ENCODE data around the gene RASAL3. TPM values are rescaled to one million over a fixed set of nuclear protein-coding genes. Genes with fewer than 3 reads are reported as not detected.
A peak's percentile ranks its signal among the peaks of the same experiment; 100 is the strongest.

RASAL3 gene
- total and polyA plus RNA-seq, 2 of the 8 experiments (the other 6 are each of a cell fraction or from before 2014, with no cell fraction given), result 0.19 to 0.63 TPM

- Histone ChIP-seq H3K4me1 (replicated peaks in 1 of 4; ENCODE audit: control insufficient read depth in 3 of 4, insufficient read depth in 4 of 4, low read length in 3 of 4) (no peaks in the 10 kb centered on the region; a peak in 1 of 7 replicates), H4K5ac (ENCODE audit: insufficient read length, low read depth, low read length) (no peak overlapping the region), H3K4ac (replicated peaks; ENCODE audit: insufficient read length, low read depth, low read length) (no peak overlapping the region), H2BK5ac (ENCODE audit: low read depth, low read length) (no peak overlapping the region), H3K36me3 (ENCODE audit: control insufficient read depth in 2 of 4, insufficient read depth in 4 of 4, low read length in 3 of 4) (no peaks in the 10 kb centered on the region), H3K23me2 (ENCODE audit: low read depth, low read length) (no peaks in the 10 kb centered on the region), H2AFZ (ENCODE audit: low read length) (no peak overlapping the region), H3K14ac (ENCODE audit: insufficient read length) (no peak overlapping the region), H3K27ac (ENCODE audit: low read depth, low read length) (no peak overlapping the region), H3K4me3 (ENCODE audit: extremely low read depth in 1 of 4, insufficient read depth in 2 of 4, low read depth in 3 of 4, low read length in 4 of 4) (no peak overlapping the region), H2BK15ac (ENCODE audit: low read length) (no peak overlapping the region), H3K18ac (ENCODE audit: extremely low read depth, low read length) (no peak overlapping the region), H3K9me3 (ENCODE audit: insufficient read depth in 2 of 2, low read depth in 1 of 2, low read length in 1 of 2) (no peaks in the 10 kb centered on the region), H4K20me1 (replicated peaks in 1 of 2; ENCODE audit: control insufficient read depth in 1 of 2, insufficient read depth in 2 of 2, low read length in 2 of 2) (no peaks in the 10 kb centered on the region), H4K8ac (ENCODE audit: extremely low read depth, insufficient read depth, low read length) (peak overlapping the region; percentile 83; the same call in 1 of the 2 replicates), H3K79me1 (ENCODE audit: low read depth, low read length) (no peaks in the 10 kb centered on the region), H3K56ac (replicated peaks; ENCODE audit: insufficient read length, low read depth, low read length) (no peak overlapping the region), H3K9ac (replicated peaks in 1 of 4; ENCODE audit: extremely low read depth in 1 of 4, low read depth in 3 of 4, low read length in 3 of 4) (no peak overlapping the region), H2BK120ac (replicated peaks; ENCODE audit: low read depth, low read length) (no peak overlapping the region), H2BK20ac (ENCODE audit: low read length) (no peak overlapping the region), H3K79me2 (ENCODE audit: control insufficient read depth in 1 of 2, insufficient read depth in 2 of 2, low read length in 2 of 2) (no peaks in the 10 kb centered on the region), H2BK12ac (ENCODE audit: low read depth, low read length) (no peak overlapping the region), H3K23ac (ENCODE audit: insufficient read length) (no peak overlapping the region), H4K91ac (replicated peaks; ENCODE audit: insufficient read length, low read length) (no peak overlapping the region), H3K27me3 (replicated peaks in 1 of 4; ENCODE audit: control insufficient read depth in 3 of 4, extremely low read depth in 1 of 4, insufficient read depth in 3 of 4, low read length in 3 of 4) (no peaks in the 10 kb centered on the region), H2AK5ac (ENCODE audit: low read depth, low read length) (no peak overlapping the region), H3K4me2 (ENCODE audit: insufficient read depth in 1 of 2, low read depth in 2 of 2, low read length in 2 of 2) (no peak overlapping the region)
- ChIA-PET CTCF (ENCODE audit: partially characterized antibody) (interaction anchor here (1.0 to 1.6 kb wide), 2 partner anchors 20 to 33 kb away, joined by 3 to 4 read pairs; no protein-coding TSS in a partner anchor), POLR2A (ENCODE audit: partially characterized antibody) (interaction anchor here (1.1 kb wide), 1 partner anchor 10 kb away, joined by 4 read pairs; no protein-coding TSS in a partner anchor)
- no peak for DNase-seq (ENCODE audit: low read depth in 1 of 2, low spot score in 2 of 2)
- 77% methylated on average over 9 of the region's 13 CpGs; no CpG with 5 or more reads in 1 of the 2 experiments for WGBS, 2 experiments (ENCODE audit: extremely low coverage in 1 of 2, insufficient coverage in 1 of 2, insufficient read length in 1 of 2, insufficient replicate concordance in 2 of 2, low coverage in 1 of 2, low lambda C conversion rate in 2 of 2, missing lambda C conversion rate in 1 of 2)
- no peak for TF ChIP-seq BRCA1 (IDR thresholded peaks at IDR 0.05; ENCODE audit: low read depth, low read length)
- no peak for TF ChIP-seq CEBPB (IDR thresholded peaks at IDR 0.05; ENCODE audit: low read depth, low read length)
- TF ChIP-seq BACH1 (IDR thresholded peaks at IDR 0.05; ENCODE audit: low read length), result no peak
- TF ChIP-seq POU5F1 (IDR thresholded peaks at IDR 0.05; ENCODE audit: low read depth, low read length), result no peak
- no peak for TF ChIP-seq RFX5 (IDR thresholded peaks at IDR 0.05; ENCODE audit: borderline replicate concordance, low read depth, low read length)
- no peak for TF ChIP-seq SIX5 (IDR thresholded peaks at IDR 0.05; ENCODE audit: low read depth, low read length)
- no peak for TF ChIP-seq CTBP2 (IDR thresholded peaks at IDR 0.05; ENCODE audit: borderline replicate concordance, insufficient read depth, insufficient read length, low read length)
- FAIRE-seq, result no peak
Observed at GRCh38 chr19:15442142-15442920, 22.0 kb downstream of the RASAL3 start.

All from H1 (cell line).